ENCODE measurements around the gene CAMLG. TPM values are rescaled to one million over a fixed set of nuclear protein-coding genes. Genes with fewer than 3 reads are reported as not detected.

CAMLG gene
- total and polyA plus RNA-seq, 9 of the 15 experiments (the other 6 are each of a cell fraction or from before 2014, with no cell fraction given) = 11.3 to 22.0 (median 16.3) TPM

- TF ChIP-seq ZNF274 (IDR thresholded peaks at IDR 0.05; ENCODE audit: borderline replicate concordance, low read depth, low read length) = no peak
- TF ChIP-seq XRCC3 (IDR thresholded peaks at IDR 0.05) = no peak
- no peak for TF ChIP-seq ZNF408 (CRISPR knock-in tag; IDR thresholded peaks at IDR 0.05; ENCODE audit: low read depth)
- TF ChIP-seq NR4A1 (CRISPR knock-in tag; IDR thresholded peaks at IDR 0.05) = no peak
- peak; percentile 33; the same call in 1 of the 2 replicates for TF ChIP-seq NR4A1 (tag; IDR thresholded peaks at IDR 0.05)
- TF ChIP-seq, protein P1, sequence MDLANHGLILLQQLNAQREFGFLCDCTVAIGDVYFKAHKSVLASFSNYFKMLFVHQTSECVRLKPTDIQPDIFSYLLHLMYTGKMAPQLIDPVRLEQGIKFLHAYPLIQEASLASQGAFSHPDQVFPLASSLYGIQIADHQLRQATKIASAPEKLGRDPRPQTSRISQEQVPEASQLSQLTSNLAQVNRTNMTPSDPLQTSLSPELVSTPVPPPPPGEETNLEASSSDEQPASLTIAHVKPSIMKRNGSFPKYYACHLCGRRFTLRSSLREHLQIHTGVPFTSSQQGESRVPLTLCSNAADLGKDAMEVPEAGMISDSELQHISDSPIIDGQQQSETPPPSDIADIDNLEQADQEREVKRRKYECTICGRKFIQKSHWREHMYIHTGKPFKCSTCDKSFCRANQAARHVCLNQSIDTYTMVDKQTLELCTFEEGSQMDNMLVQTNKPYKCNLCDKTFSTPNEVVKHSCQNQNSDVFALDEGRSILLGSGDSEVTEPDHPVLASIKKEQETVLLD (IDR thresholded peaks at IDR 0.05) = peak; percentile 71
- peak; percentile 85 for TF ChIP-seq SP2 (IDR thresholded peaks at IDR 0.05; ENCODE audit: extremely low read depth, low read depth, low read length, poor library complexity, severe bottlenecking)
- no peak for TF ChIP-seq ZNF785 (CRISPR knock-in tag; IDR thresholded peaks at IDR 0.05)
- TF ChIP-seq ZNF766 (CRISPR knock-in tag; conservative IDR thresholded peaks at IDR 0.05) = no peak
- TF ChIP-seq RBM17 (IDR thresholded peaks at IDR 0.05; ENCODE audit: borderline replicate concordance, low read depth, low read length) = no peak
- TF ChIP-seq CCAR2 (IDR thresholded peaks at IDR 0.05; ENCODE audit: low read depth, low read length) = no peak
- TF ChIP-seq, protein P2, sequence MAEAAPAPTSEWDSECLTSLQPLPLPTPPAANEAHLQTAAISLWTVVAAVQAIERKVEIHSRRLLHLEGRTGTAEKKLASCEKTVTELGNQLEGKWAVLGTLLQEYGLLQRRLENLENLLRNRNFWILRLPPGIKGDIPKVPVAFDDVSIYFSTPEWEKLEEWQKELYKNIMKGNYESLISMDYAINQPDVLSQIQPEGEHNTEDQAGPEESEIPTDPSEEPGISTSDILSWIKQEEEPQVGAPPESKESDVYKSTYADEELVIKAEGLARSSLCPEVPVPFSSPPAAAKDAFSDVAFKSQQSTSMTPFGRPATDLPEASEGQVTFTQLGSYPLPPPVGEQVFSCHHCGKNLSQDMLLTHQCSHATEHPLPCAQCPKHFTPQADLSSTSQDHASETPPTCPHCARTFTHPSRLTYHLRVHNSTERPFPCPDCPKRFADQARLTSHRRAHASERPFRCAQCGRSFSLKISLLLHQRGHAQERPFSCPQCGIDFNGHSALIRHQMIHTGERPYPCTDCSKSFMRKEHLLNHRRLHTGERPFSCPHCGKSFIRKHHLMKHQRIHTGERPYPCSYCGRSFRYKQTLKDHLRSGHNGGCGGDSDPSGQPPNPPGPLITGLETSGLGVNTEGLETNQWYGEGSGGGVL (CRISPR knock-in tag; IDR thresholded peaks at IDR 0.05) = no peak
- peak; percentile 44; the same call in 1 of the 2 replicates for TF ChIP-seq CREB1 (IDR thresholded peaks at IDR 0.05)
- TF ChIP-seq CREB1 (CRISPR knock-in tag; IDR thresholded peaks at IDR 0.05) = peak; percentile 75
- peak; percentile 18; the same call in 1 of the 2 replicates for TF ChIP-seq NFIC (IDR thresholded peaks at IDR 0.05)
- no peak for TF ChIP-seq PHF21A (IDR thresholded peaks at IDR 0.05; ENCODE audit: borderline replicate concordance, low read depth)
- TF ChIP-seq, protein P3, sequence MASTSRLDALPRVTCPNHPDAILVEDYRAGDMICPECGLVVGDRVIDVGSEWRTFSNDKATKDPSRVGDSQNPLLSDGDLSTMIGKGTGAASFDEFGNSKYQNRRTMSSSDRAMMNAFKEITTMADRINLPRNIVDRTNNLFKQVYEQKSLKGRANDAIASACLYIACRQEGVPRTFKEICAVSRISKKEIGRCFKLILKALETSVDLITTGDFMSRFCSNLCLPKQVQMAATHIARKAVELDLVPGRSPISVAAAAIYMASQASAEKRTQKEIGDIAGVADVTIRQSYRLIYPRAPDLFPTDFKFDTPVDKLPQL (IDR thresholded peaks at IDR 0.05; ENCODE audit: extremely low read depth, insufficient read length) = no peak
- TF ChIP-seq, protein P4, sequence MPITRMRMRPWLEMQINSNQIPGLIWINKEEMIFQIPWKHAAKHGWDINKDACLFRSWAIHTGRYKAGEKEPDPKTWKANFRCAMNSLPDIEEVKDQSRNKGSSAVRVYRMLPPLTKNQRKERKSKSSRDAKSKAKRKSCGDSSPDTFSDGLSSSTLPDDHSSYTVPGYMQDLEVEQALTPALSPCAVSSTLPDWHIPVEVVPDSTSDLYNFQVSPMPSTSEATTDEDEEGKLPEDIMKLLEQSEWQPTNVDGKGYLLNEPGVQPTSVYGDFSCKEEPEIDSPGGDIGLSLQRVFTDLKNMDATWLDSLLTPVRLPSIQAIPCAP (CRISPR knock-in tag; IDR thresholded peaks at IDR 0.05; ENCODE audit: borderline replicate concordance) = no peak
- TF ChIP-seq FOXK1 (CRISPR knock-in tag; IDR thresholded peaks at IDR 0.05; ENCODE audit: borderline replicate concordance) = 0 out of 2 replicates have a peak, but pooled peaks have one; percentile 7
- TF ChIP-seq ELF4 (CRISPR knock-in tag; IDR thresholded peaks at IDR 0.05) = no peak
- TF ChIP-seq ZZZ3 (IDR thresholded peaks at IDR 0.05) = 0 out of 2 replicates have a peak, but pooled peaks have one; percentile 38
- no peak for TF ChIP-seq BRD4 (IDR thresholded peaks at IDR 0.05)
Observed at GRCh38 chr5:134758504-134759341, 20.4 kb downstream of the CAMLG start, which contains the start of gene DDX46 (continued).

Measured in K562 (cell line).